ENCODE results near the gene ARID4B. TPM values are rescaled to one million over a fixed set of nuclear protein-coding genes. Genes with fewer than 3 reads are reported as not detected.
"Not testable (repeated sequence)": the region's sequence is repeated elsewhere in the genome, so short reads cannot be mapped to it uniquely, and the experiment has no call there.

Gene ARID4B
- total RNA-seq, 1 donor from 2014 or later = 20.0 TPM

DNA sequence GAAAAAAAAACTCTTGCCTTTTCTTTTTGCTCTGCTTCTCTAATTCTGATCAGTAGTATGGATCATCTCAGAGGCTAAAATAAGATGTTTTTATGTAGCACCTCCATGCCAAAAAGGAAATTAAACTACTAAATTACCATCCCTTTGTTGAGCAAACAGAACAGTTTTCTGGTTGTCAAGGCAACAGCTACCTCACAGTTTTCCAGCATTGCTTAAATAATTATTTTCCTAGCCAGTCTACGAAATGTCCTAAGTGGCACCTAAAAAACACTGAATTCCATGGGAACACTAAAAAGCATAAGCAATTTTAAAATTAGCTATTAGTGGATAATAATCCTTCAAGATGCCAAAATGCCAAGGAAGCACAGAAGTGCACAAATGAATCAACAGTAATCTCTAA, 61.7 kb downstream of the ARID4B start:
- Histone ChIP-seq H3K4me3 (ENCODE audit: low read depth, low read length) (no peak overlapping the region), H3K27me3 (ENCODE audit: control insufficient read depth, insufficient read depth, low read length) (no peaks in the 10 kb centered on the region), H3K36me3 (ENCODE audit: control insufficient read depth, insufficient read depth, low read length) (no peaks in the 10 kb centered on the region)
- TF ChIP-seq, protein P1, sequence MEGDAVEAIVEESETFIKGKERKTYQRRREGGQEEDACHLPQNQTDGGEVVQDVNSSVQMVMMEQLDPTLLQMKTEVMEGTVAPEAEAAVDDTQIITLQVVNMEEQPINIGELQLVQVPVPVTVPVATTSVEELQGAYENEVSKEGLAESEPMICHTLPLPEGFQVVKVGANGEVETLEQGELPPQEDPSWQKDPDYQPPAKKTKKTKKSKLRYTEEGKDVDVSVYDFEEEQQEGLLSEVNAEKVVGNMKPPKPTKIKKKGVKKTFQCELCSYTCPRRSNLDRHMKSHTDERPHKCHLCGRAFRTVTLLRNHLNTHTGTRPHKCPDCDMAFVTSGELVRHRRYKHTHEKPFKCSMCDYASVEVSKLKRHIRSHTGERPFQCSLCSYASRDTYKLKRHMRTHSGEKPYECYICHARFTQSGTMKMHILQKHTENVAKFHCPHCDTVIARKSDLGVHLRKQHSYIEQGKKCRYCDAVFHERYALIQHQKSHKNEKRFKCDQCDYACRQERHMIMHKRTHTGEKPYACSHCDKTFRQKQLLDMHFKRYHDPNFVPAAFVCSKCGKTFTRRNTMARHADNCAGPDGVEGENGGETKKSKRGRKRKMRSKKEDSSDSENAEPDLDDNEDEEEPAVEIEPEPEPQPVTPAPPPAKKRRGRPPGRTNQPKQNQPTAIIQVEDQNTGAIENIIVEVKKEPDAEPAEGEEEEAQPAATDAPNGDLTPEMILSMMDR (IDR thresholded peaks at IDR 0.05; ENCODE audit: insufficient read depth, low read length, poor library complexity, severe bottlenecking) = no peak
- DNase-seq (ENCODE audit: low read depth) = no peak

DNA sequence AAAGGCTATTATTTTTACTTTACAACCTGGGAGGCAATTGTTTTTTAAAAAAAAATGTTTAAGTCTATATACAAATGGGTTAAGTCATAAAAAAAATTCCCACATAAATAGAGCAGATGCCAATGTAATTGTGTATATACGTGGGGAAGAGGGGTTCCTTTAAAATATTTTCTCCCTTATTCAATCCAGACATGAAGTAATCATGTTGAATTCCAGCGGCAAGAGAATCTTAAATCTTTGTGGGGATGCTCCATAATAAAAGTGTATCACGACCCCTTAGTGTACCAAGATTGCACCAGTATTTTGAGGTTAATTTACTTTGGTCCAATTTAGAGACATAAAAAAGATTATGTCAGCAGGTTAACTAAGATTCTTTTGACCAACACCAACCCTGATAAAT, 62.1 kb downstream of the ARID4B start:
- Histone ChIP-seq H3K36me3 (ENCODE audit: control insufficient read depth, insufficient read depth, low read length) (no peaks in the 10 kb centered on the region), H3K4me3 (ENCODE audit: low read depth, low read length) (no peak overlapping the region), H3K27me3 (ENCODE audit: control insufficient read depth, insufficient read depth, low read length) (no peaks in the 10 kb centered on the region)
- TF ChIP-seq, protein P1 (IDR thresholded peaks at IDR 0.05; ENCODE audit: insufficient read depth, low read length, poor library complexity, severe bottlenecking) = no peak
- DNase-seq (ENCODE audit: low read depth) = no peak

DNA sequence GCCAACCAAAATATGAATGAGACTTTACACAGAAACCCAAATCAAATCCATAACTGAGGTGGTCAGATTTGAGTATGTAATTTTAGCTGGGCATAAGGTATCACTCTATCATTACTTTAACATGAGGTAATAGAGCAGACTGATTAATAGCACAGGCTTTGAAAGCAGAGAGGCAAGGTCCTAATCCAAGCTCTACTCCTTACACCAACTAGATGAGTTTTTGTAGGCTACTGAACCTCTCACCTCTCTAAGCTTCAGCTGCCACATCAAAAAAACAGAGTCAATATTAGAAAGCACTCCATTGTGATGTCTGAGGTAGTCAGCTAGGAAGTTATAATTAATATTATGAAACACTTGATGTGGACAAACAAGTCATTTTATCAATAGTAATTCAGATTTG, 63.7 kb downstream of the ARID4B start:
- TF ChIP-seq, protein P1 (IDR thresholded peaks at IDR 0.05; ENCODE audit: insufficient read depth, low read length, poor library complexity, severe bottlenecking) = no peak
- Histone ChIP-seq H3K36me3 (ENCODE audit: control insufficient read depth, insufficient read depth, low read length) (no peaks in the 10 kb centered on the region), H3K4me3 (ENCODE audit: low read depth, low read length) (no peak overlapping the region), H3K27me3 (ENCODE audit: control insufficient read depth, insufficient read depth, low read length) (no peaks in the 10 kb centered on the region)
- no peak for DNase-seq (ENCODE audit: low read depth)

DNA sequence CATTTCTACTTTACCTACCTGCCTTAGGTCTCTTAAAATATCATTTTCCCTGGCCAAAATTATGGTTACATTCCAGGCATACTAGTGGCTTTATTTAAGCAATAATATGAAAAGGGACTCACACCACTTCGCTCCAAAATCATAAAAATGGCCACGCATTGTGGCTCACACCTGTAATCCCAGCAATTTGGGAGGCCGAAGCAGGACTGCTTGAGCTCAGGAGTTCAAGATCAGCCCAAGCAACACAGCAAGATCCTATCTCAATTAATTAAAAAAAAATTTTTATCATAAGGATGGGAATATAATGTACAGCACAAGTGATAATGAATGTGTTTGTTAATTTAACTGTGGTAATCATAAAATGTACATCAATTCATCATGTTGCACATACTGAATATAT, 65.4 kb downstream of the ARID4B start:
- no peak overlapping the region for H3K4me3 ChIP-seq (ENCODE audit: low read depth, low read length)
- TF ChIP-seq, protein P1 (IDR thresholded peaks at IDR 0.05; ENCODE audit: insufficient read depth, low read length, poor library complexity, severe bottlenecking) = no peak
- no peaks in the 10 kb centered on the region for H3K27me3 ChIP-seq (ENCODE audit: control insufficient read depth, insufficient read depth, low read length)
- no peak for DNase-seq (ENCODE audit: low read depth)
- H3K36me3 ChIP-seq (ENCODE audit: control insufficient read depth, insufficient read depth, low read length) = no peaks in the 10 kb centered on the region

DNA sequence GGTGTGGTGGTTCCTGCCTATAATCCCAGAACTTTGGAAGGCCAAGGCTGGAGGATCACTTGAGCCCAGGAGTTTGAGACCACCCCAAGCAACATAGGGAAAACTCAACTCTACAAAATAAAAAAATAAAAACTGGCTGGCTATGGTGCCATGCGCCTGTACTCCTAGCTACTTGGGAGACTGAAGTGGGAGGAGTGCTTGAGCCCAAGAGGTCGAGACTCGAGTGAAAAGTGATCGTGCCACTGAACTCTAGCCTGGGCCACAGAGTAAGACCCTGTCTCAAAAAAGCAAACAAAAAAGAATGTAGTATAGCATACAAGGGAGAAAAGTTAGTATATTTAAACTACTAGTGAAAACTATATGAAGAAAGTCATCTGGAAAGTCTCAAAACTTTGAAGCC, 66.7 kb downstream of the ARID4B start:
- H3K4me3 ChIP-seq (ENCODE audit: low read depth, low read length) = no peak overlapping the region
- TF ChIP-seq, protein P1 (IDR thresholded peaks at IDR 0.05; ENCODE audit: insufficient read depth, low read length, poor library complexity, severe bottlenecking) = no peak
- H3K27me3 ChIP-seq (ENCODE audit: control insufficient read depth, insufficient read depth, low read length) = no peaks in the 10 kb centered on the region
- H3K36me3 ChIP-seq (ENCODE audit: control insufficient read depth, insufficient read depth, low read length) = no peaks in the 10 kb centered on the region
- DNase-seq (ENCODE audit: low read depth) = no peak

DNA sequence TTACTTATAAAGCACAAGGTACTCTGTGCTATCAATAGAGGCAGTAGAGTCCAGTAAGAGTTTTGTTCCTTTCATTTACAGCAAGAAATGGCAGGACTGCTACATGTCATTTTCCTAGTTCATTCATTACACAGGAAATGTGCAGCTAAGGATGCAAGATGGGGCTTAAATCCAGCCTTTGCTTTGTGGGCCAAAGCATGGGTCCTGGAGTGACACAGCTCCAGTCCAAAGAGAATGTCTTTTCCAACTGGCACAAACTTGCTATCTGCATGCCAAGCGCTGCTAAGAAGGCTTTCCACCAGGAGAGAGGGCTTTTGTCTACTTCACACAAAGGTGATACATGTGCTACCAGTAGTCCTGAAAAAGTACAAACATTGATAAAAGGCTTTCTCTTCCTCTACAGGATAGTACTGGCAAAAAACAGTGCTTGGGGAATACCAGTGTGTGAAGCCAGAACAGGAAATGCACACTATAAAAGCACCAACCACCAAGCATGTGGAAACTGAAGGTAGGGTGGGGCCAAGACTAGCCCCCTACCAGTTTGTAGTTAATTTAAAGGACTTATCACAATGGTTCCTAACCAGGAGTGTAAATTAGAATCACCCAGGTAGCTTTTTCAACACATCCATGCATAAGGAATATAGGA, 68.7 kb downstream of the ARID4B start:
- Histone ChIP-seq H3K4me3 (ENCODE audit: low read depth, low read length) (no peak overlapping the region), H3K36me3 (ENCODE audit: control insufficient read depth, insufficient read depth, low read length) (no peaks in the 10 kb centered on the region), H3K27me3 (ENCODE audit: control insufficient read depth, insufficient read depth, low read length) (no peaks in the 10 kb centered on the region)
- TF ChIP-seq, protein P1 (IDR thresholded peaks at IDR 0.05; ENCODE audit: insufficient read depth, low read length, poor library complexity, severe bottlenecking) = no peak
- no peak for DNase-seq (ENCODE audit: low read depth)

DNA sequence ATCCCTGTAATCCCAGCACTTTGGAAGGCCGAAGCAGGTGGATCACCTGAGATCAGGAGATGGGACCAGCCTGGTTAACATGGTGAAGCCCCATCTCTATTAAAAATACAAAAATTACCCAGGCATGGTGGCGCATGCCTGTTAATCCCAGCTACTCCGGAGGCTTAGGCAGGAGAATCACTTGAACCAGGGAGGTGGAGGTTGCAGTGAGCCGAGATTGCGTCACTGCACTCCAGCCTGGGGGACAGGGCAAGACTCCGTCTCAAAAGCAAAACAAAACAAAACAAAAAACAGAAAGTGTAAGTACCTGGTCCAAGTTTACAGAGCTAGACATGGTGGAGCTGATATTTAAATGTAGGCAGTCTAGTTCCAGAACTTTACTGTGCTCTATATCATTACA, 69.9 kb downstream of the ARID4B start:
- H3K4me3 ChIP-seq (ENCODE audit: low read depth, low read length); DNase-seq (ENCODE audit: low read depth); H3K36me3 ChIP-seq (ENCODE audit: control insufficient read depth, insufficient read depth, low read length); H3K27me3 ChIP-seq (ENCODE audit: control insufficient read depth, insufficient read depth, low read length): not testable (repeated sequence)

Data from kidney epithelial cell (primary cell).